ENCODE results near the gene PALLD. TPM values are rescaled to one million over a fixed set of nuclear protein-coding genes. Genes with fewer than 3 reads are reported as not detected.

The PALLD gene
- total RNA-seq, 4 donors from 2014 or later: 266 to 761 (median 441) TPM

- intact Hi-C loops (cut with DNase I; ENCODE audit: low total_unique reads): no loop called here
- DNase-seq: no peak
- no peak overlapping the region for H3K27ac ChIP-seq
- TF ChIP-seq CTCF (IDR thresholded peaks at IDR 0.05): no peak
- no peak for TF ChIP-seq POLR2A (IDR thresholded peaks at IDR 0.05)
- H3K9me3 ChIP-seq: no peaks in the 10 kb centered on the region
- no peaks in the 10 kb centered on the region for H3K27me3 ChIP-seq
- H3K4me1 ChIP-seq: no peaks in the 10 kb centered on the region
- no peak overlapping the region for H3K4me3 ChIP-seq
- H3K36me3 ChIP-seq: no peaks in the 10 kb centered on the region
These were observed 34.5 kb downstream of the PALLD start for GRCh38 chr4:168531305-168531704.

- no peaks in the 10 kb centered on the region for H3K4me1 ChIP-seq
- H3K9me3 ChIP-seq: no peaks in the 10 kb centered on the region
- H3K27me3 ChIP-seq: no peaks in the 10 kb centered on the region
- H3K4me3 ChIP-seq: no peak overlapping the region
- H3K27ac ChIP-seq: no peak overlapping the region
- intact Hi-C loops (cut with DNase I; ENCODE audit: low total_unique reads): no loop called here
- TF ChIP-seq CTCF (IDR thresholded peaks at IDR 0.05) (no peak), POLR2A (IDR thresholded peaks at IDR 0.05) (no peak)
- no peaks in the 10 kb centered on the region for H3K36me3 ChIP-seq
- DNase-seq: no peak
These were observed 37.7 kb downstream of the PALLD start for GRCh38 chr4:168534535-168534934.

- Histone ChIP-seq H3K4me3 (no peak overlapping the region), H3K27ac (no peak overlapping the region), H3K9me3 (no peaks in the 10 kb centered on the region), H3K27me3 (no peaks in the 10 kb centered on the region), H3K4me1 (no peaks in the 10 kb centered on the region), H3K36me3 (no peaks in the 10 kb centered on the region)
- DNase-seq: no peak
- intact Hi-C loops (cut with DNase I; ENCODE audit: low total_unique reads): no loop called here
- no peak for TF ChIP-seq CTCF (IDR thresholded peaks at IDR 0.05)
- no peak for TF ChIP-seq POLR2A (IDR thresholded peaks at IDR 0.05)
These were observed 38.8 kb downstream of the PALLD start for GRCh38 chr4:168535689-168536088.

GRCh38 chr4:168536448-168536847, 39.6 kb downstream of the PALLD start:
- Histone ChIP-seq H3K4me1 (no peaks in the 10 kb centered on the region), H3K9me3 (no peaks in the 10 kb centered on the region), H3K4me3 (no peak overlapping the region), H3K36me3 (no peaks in the 10 kb centered on the region), H3K27ac (no peak overlapping the region), H3K27me3 (no peaks in the 10 kb centered on the region)
- no peak for DNase-seq
- TF ChIP-seq POLR2A (IDR thresholded peaks at IDR 0.05) (no peak), CTCF (IDR thresholded peaks at IDR 0.05) (no peak)
- intact Hi-C loops (cut with DNase I; ENCODE audit: low total_unique reads): no loop called here

- intact Hi-C loops (cut with DNase I; ENCODE audit: low total_unique reads): no loop called here
- no peak for TF ChIP-seq POLR2A (IDR thresholded peaks at IDR 0.05)
- no peak for TF ChIP-seq CTCF (IDR thresholded peaks at IDR 0.05)
These were observed 40.2 kb downstream of the PALLD start for GRCh38 chr4:168537086-168537485.

More at GRCh38 chr4:168537086-168537485, 40.2 kb downstream of the PALLD start:
- no peaks in the 10 kb centered on the region for H3K4me1 ChIP-seq
- no peak overlapping the region for H3K4me3 ChIP-seq
- no peak for DNase-seq
- no peaks in the 10 kb centered on the region for H3K27me3 ChIP-seq
- H3K27ac ChIP-seq: no peak overlapping the region
- H3K9me3 ChIP-seq: no peaks in the 10 kb centered on the region
- no peaks in the 10 kb centered on the region for H3K36me3 ChIP-seq
